Neuronal stem cell (in vitro differentiated cells): ENCODE data around the gene DEXI.
A peak's percentile ranks its signal among the peaks of the same experiment; 100 is the strongest.

Experiments used
- DNase-seq: peaks from one replicate; pipeline ENCODE4 v3.0.0-alpha.2; 2013; ENCODE audit warnings: low spot score
- H2AFZ ChIP-seq: one replicate; pipeline ENCODE4 v1.6.1; 2013; ENCODE audit warnings: mild to moderate bottlenecking, low read length, inconsistent platforms
- H2AK5ac ChIP-seq: 2 replicates; pipeline ENCODE4 v1.6.1; 2013; ENCODE audit warnings: low read depth, mild to moderate bottlenecking, inconsistent platforms, low read length, moderate library complexity, mixed read lengths
- H2BK120ac ChIP-seq: 2 replicates; pipeline ENCODE4 v1.6.1; 2013; ENCODE audit warnings: low read depth, mild to moderate bottlenecking, inconsistent platforms, low read length, moderate library complexity, mixed read lengths
- H2BK12ac ChIP-seq: one replicate; pipeline ENCODE4 v1.6.1; 2013; ENCODE audit warnings: low read length, inconsistent platforms
- H2BK15ac ChIP-seq: 2 replicates; pipeline ENCODE4 v1.6.1; 2013; ENCODE audit warnings: mild to moderate bottlenecking, low read length, inconsistent platforms, mixed read lengths
- H2BK5ac ChIP-seq: one replicate; pipeline ENCODE4 v1.6.1; 2013; ENCODE audit warnings: inconsistent platforms, mild to moderate bottlenecking, low read length, moderate library complexity
- H3K14ac ChIP-seq: one replicate; pipeline ENCODE4 v1.6.1; 2013; ENCODE audit warnings: low read length, inconsistent platforms
- H3K18ac ChIP-seq: 2 replicates; pipeline ENCODE4 v1.6.1; 2013; ENCODE audit warnings: low read length, inconsistent platforms
- H3K23ac ChIP-seq: 2 replicates; pipeline ENCODE4 v1.6.1; 2013; ENCODE audit warnings: low read depth, mild to moderate bottlenecking, mixed read lengths, low read length, inconsistent platforms; ENCODE audit not compliant: poor library complexity
- H3K27ac ChIP-seq: replicated peaks from 3 replicates; pipeline ENCODE4 v1.5.1; 2013; ENCODE audit warnings: low read length, inconsistent platforms
- H3K27me3 ChIP-seq, 3 experiments: 2 replicates each; pipeline ENCODE4 v1.6.1; 2013; ENCODE audit warnings: low read length in 3 of 3, mild to moderate bottlenecking in 2 of 3, inconsistent platforms in 1 of 3, low read depth in 1 of 3, mixed read lengths in 1 of 3, moderate library complexity in 1 of 3; ENCODE audit not compliant: control insufficient read depth in 3 of 3, insufficient read depth in 3 of 3
- H3K36me3 ChIP-seq, 2 donors: replicated peaks in 1 of 2; 2 replicates each; pipeline ENCODE4 v1.6.1; 2013; ENCODE audit warnings: low read length in 2 of 2; ENCODE audit not compliant: control insufficient read depth in 2 of 2, insufficient read depth in 2 of 2
- H3K4ac ChIP-seq: 2 replicates; pipeline ENCODE4 v1.6.1; 2013; ENCODE audit warnings: inconsistent platforms, mild to moderate bottlenecking, low read length, moderate library complexity
- H3K4me1 ChIP-seq, 2 donors: 1 replicate in 1 of 2; 2 replicates in 1 of 2; pipeline ENCODE4 v1.6.1; 2013; ENCODE audit warnings: low read length in 2 of 2, low read depth in 1 of 2; ENCODE audit not compliant: control insufficient read depth in 2 of 2, insufficient read depth in 1 of 2
- H3K4me2 ChIP-seq: one replicate; pipeline ENCODE4 v1.6.1; 2013; ENCODE audit warnings: mild to moderate bottlenecking, low read length, inconsistent platforms; ENCODE audit not compliant: insufficient read depth, poor library complexity, severe bottlenecking
- H3K4me3 ChIP-seq, 2 donors: 2 replicates each; pipeline ENCODE4 v1.5.1; 2013; ENCODE audit warnings: low read length in 2 of 2, mild to moderate bottlenecking in 2 of 2, inconsistent platforms in 1 of 2, moderate library complexity in 1 of 2
- H3K79me1 ChIP-seq: one replicate; pipeline ENCODE4 v1.6.1; 2013; ENCODE audit warnings: low read depth, mild to moderate bottlenecking, inconsistent platforms, low read length, moderate library complexity
- H3K9ac ChIP-seq: one replicate; pipeline ENCODE4 v1.6.1; 2013; ENCODE audit warnings: mild to moderate bottlenecking, low read depth, low read length, inconsistent platforms; ENCODE audit not compliant: poor library complexity
- H3K9me3 ChIP-seq, 2 donors: replicated peaks in 1 of 2; 2 replicates each; pipeline versions ENCODE3 to v1.6.1; 2013; ENCODE audit warnings: low read length in 2 of 2, mild to moderate bottlenecking in 2 of 2, inconsistent platforms in 1 of 2, low read depth in 1 of 2, mixed read lengths in 1 of 2, moderate library complexity in 1 of 2; ENCODE audit not compliant: control insufficient read depth in 2 of 2, insufficient read depth in 1 of 2
- H4K8ac ChIP-seq: one replicate; pipeline ENCODE4 v1.6.1; 2013; ENCODE audit warnings: low read depth, mild to moderate bottlenecking, inconsistent platforms, low read length, moderate library complexity
- H4K91ac ChIP-seq: one replicate; pipeline ENCODE4 v1.6.1; 2013; ENCODE audit warnings: low read length, low read depth, mild to moderate bottlenecking, inconsistent platforms; ENCODE audit not compliant: poor library complexity
- WGBS, 2 donors: extraction: QIAGEN DNeasy Blood & Tissue Kit; methylation state at CpG; one replicate each; pipeline ENCODE4 v1.1.7; 2013; ENCODE audit warnings: missing lambda C conversion rate in 2 of 2, mixed read lengths in 1 of 2; ENCODE audit not compliant: insufficient read length in 2 of 2, insufficient replicate concordance in 1 of 2; ENCODE audit errors: extremely low coverage in 2 of 2; 5-methylcytosine and 5-hydroxymethylcytosine counted together

The DEXI gene

DNA sequence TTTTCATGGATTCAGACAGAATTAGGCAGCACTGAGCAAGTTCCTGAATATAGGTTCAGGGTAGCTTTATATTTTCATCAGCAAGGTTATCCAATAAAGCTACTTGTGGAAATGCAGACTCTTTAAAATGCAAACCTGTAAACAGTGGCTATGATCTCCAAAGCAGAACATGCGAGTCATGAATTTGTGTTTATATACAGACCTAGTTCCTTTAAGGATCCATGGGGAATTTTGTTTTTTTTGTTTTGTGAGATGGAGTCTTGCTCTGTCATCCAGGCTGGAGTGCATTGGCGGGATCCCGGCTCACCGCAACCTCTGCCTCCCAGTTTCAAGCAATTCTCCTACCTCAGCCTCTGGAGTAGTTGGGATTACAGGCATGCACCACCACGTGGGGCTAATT, 16.9 kb upstream of the DEXI start:
- Histone ChIP-seq H3K36me3 (peaks cover 3 to 27% of the 10 kb centered on the region in 2 donors), H4K8ac (no peak overlapping the region), H2AK5ac (no peak overlapping the region), H3K4me1 (peaks cover under 1% of the 10 kb centered on the region in 2 donors), H4K91ac (no peak overlapping the region), H2AFZ (no peak overlapping the region), H2BK12ac (no peak overlapping the region), H3K4me2 (no peak overlapping the region), H3K18ac (no peak overlapping the region), H3K4me3 (no peak overlapping the region), H3K27ac (no peak overlapping the region), H3K9me3 (peaks cover 0 to 2% of the 10 kb centered on the region in 2 donors), H2BK5ac (no peak overlapping the region), H3K79me1 (peaks cover 3% of the 10 kb centered on the region), H3K23ac (no peak overlapping the region), H3K9ac (no peak overlapping the region), H3K14ac (no peak overlapping the region), H2BK15ac (no peak overlapping the region), H3K4ac (no peak overlapping the region), H2BK120ac (no peak overlapping the region), H3K27me3 (no peaks in the 10 kb centered on the region)
- no peak for DNase-seq
- WGBS, 2 donors: no CpG with 5 or more reads among the region's 5 CpGs

DNA sequence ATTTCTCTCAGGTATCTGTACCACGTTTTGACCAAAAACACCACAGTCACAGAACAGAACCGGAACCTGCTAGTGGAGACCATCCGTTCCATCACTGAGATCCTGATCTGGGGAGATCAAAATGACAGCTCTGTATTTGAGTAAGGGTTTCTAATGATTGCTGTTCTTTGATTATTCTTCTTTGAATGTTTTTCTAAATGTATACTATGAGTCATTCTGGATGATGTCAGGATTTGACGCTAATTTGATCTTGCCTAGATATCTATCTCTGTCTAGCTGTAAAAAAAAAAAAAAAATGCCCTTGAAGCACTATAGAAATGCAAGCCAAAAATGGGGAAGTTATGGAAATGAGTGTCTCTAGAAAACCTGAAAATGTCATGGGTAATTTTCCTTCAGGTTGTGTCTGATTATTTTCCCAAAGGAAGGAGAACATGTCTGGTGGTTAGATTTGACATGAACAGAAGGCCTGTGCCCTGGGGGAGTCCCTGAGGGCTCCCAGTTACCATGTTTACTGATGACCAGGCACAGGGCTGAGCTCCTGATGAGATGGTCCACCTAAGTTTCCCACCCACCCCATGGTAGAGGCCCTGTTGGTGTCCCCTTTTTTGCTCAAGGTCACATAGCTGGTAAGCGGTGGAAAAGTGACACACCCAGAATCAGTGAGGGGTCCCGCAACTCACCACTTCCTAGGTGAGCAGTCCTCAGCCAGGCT, 15.7 kb upstream of the DEXI start:
- Histone ChIP-seq H2BK120ac (no peak overlapping the region), H3K14ac (no peak overlapping the region), H3K27ac (no peak overlapping the region), H3K9ac (no peak overlapping the region), H3K23ac (no peak overlapping the region), H2AK5ac (no peak overlapping the region), H3K79me1 (peaks cover 3% of the 10 kb centered on the region), H2BK12ac (no peak overlapping the region), H2BK15ac (no peak overlapping the region), H4K8ac (no peak overlapping the region), H3K4me2 (no peak overlapping the region), H2AFZ (no peak overlapping the region), H3K4me3 (no peak overlapping the region), H3K9me3 (peaks cover 0 to 2% of the 10 kb centered on the region in 2 donors), H3K4ac (no peak overlapping the region), H3K27me3 (no peaks in the 10 kb centered on the region), H4K91ac (no peak overlapping the region), H3K4me1 (peaks cover 0 to 2% of the 10 kb centered on the region in 2 donors), H3K18ac (no peak overlapping the region), H2BK5ac (no peak overlapping the region), H3K36me3 (peaks cover 1 to 17% of the 10 kb centered on the region in 2 donors)
- no peak for DNase-seq
- WGBS, 2 donors: no CpG with 5 or more reads among the region's 6 CpGs

DNA sequence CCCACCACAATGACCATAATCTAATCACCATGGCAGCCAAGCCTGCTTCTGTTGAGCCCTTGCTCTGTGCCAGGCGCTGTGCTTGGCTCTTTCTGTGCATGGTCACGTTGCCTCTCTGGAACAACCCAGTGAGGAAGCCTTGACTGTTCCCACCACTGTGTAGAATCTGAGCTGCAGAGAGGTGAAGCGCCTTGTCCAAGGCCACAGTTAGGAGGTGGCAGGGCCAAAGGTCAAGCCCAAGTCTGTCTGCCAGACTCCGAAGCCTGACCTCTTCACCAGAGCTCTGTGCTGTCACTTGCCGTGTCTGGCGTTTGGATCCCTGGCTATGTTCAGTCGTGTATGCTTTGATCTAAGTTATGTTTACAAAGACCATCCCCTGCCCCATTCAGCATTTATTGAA, 12.6 kb upstream of the DEXI start:
- no peak overlapping the region for H3K18ac ChIP-seq
- H3K4me1 ChIP-seq: peaks cover 0 to 2% of the 10 kb centered on the region in 2 donors
- H3K14ac ChIP-seq: no peak overlapping the region
- H3K4me3 ChIP-seq: peak overlapping the region in 1 of 2 donors; percentile 10
- H2BK15ac ChIP-seq: no peak overlapping the region
- H3K4me2 ChIP-seq: no peak overlapping the region
- H3K27ac ChIP-seq: no peak overlapping the region
- no peaks in the 10 kb centered on the region for H3K27me3 ChIP-seq
- H3K23ac ChIP-seq: no peak overlapping the region
- H3K36me3 ChIP-seq: peaks cover 0 to 9% of the 10 kb centered on the region in 2 donors
- H4K8ac ChIP-seq: no peak overlapping the region
- no peaks in the 10 kb centered on the region for H3K9me3 ChIP-seq
- no CpG with 5 or more reads among the region's 7 CpGs for WGBS, 2 donors
- H2AFZ ChIP-seq: no peak overlapping the region
- no peak overlapping the region for H4K91ac ChIP-seq
- peaks cover 3% of the 10 kb centered on the region for H3K79me1 ChIP-seq
- H2BK5ac ChIP-seq: no peak overlapping the region
- DNase-seq: no peak
- H3K4ac ChIP-seq: no peak overlapping the region
- no peak overlapping the region for H2BK120ac ChIP-seq
- no peak overlapping the region for H2AK5ac ChIP-seq
- H3K9ac ChIP-seq: no peak overlapping the region
- no peak overlapping the region for H2BK12ac ChIP-seq

DNA sequence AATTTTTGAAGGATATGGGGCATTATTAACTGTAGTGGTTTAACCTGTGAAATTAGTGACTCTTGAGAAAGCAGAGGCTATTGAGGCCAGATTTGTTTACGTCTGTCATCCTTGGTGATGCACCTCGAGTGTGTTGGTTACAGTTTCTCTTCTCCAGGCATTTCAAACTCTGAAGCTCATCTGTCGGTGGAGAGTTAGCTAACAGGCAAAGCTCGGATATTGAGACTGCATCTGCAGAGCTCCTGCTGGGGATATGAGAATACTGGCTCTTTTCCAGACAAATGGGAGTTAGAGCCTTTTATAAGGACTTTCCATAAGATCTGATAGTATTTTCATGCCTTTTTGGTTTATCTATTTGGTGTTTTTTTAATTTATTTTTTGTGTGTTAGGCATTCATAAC, 8.8 kb upstream of the DEXI start:
- no peak overlapping the region for H3K14ac ChIP-seq
- no peak overlapping the region for H3K23ac ChIP-seq
- H3K4me3 ChIP-seq: no peak overlapping the region
- DNase-seq: no peak
- no peak overlapping the region for H2BK5ac ChIP-seq
- H3K27ac ChIP-seq: no peak overlapping the region
- peaks cover 3 to 11% of the 10 kb centered on the region in 2 donors for H3K4me1 ChIP-seq
- H4K91ac ChIP-seq: no peak overlapping the region
- no peak overlapping the region for H4K8ac ChIP-seq
- H3K9me3 ChIP-seq: no peaks in the 10 kb centered on the region
- no peaks in the 10 kb centered on the region for H3K36me3 ChIP-seq
- WGBS, 2 donors: no CpG with 5 or more reads among the region's 4 CpGs
- H2BK12ac ChIP-seq: no peak overlapping the region
- H3K79me1 ChIP-seq: peaks cover 3% of the 10 kb centered on the region
- no peak overlapping the region for H2BK120ac ChIP-seq
- H2BK15ac ChIP-seq: no peak overlapping the region
- no peak overlapping the region for H3K9ac ChIP-seq
- no peak overlapping the region for H3K4ac ChIP-seq
- no peak overlapping the region for H3K4me2 ChIP-seq
- no peak overlapping the region for H2AFZ ChIP-seq
- H3K27me3 ChIP-seq: no peaks in the 10 kb centered on the region
- H3K18ac ChIP-seq: no peak overlapping the region
- no peak overlapping the region for H2AK5ac ChIP-seq
